H9 (cell line): ENCODE results near the gene DNHD1. TPM values are rescaled to one million over a fixed set of nuclear protein-coding genes. Genes with fewer than 3 reads are reported as not detected.

Experiments used
- DNase-seq: peaks from one replicate; pipeline ENCODE4 v3.0.0-alpha.2; 2017
- H2AFZ ChIP-seq: one replicate; pipeline ENCODE4 v1.6.1; 2013; ENCODE audit warnings: mild to moderate bottlenecking, low read length, control low read depth, moderate library complexity
- H2AK5ac ChIP-seq: 2 replicates; pipeline ENCODE4 v1.6.1; 2013; ENCODE audit warnings: low read length, control low read depth, mixed read lengths; ENCODE audit not compliant: insufficient read length
- H2BK120ac ChIP-seq: one replicate; pipeline ENCODE4 v1.6.1; 2013; ENCODE audit warnings: low read depth, mild to moderate bottlenecking, low read length, control low read depth, inconsistent platforms; ENCODE audit not compliant: poor library complexity, severe bottlenecking
- H2BK12ac ChIP-seq: 2 replicates; pipeline ENCODE4 v1.6.1; 2013; ENCODE audit warnings: low read length, control low read depth, mixed read lengths, low read depth; ENCODE audit not compliant: insufficient read length
- H2BK15ac ChIP-seq: 2 replicates; pipeline ENCODE4 v1.6.1; 2013; ENCODE audit warnings: low read depth, low read length, control low read depth
- H2BK20ac ChIP-seq: one replicate; pipeline ENCODE4 v1.6.1; 2013; ENCODE audit warnings: low read depth, mild to moderate bottlenecking, low read length, control low read depth, inconsistent platforms; ENCODE audit not compliant: poor library complexity, severe bottlenecking
- H2BK5ac ChIP-seq: 2 replicates; pipeline ENCODE4 v1.6.1; 2013; ENCODE audit warnings: low read length, control low read depth, mixed read lengths; ENCODE audit not compliant: insufficient read length
- H3K14ac ChIP-seq: 2 replicates; pipeline ENCODE4 v1.6.1; 2013; ENCODE audit warnings: low read length, control low read depth; ENCODE audit not compliant: insufficient read depth
- H3K18ac ChIP-seq: 2 replicates; pipeline ENCODE4 v1.6.1; 2013; ENCODE audit warnings: low read depth, mild to moderate bottlenecking, mixed read lengths, low read length, control low read depth; ENCODE audit not compliant: insufficient read length
- H3K23ac ChIP-seq: 2 replicates; pipeline ENCODE4 v1.6.1; 2013; ENCODE audit warnings: low read length, control low read depth, mixed read lengths, low read depth; ENCODE audit not compliant: insufficient read length
- H3K23me2 ChIP-seq: 2 replicates; pipeline ENCODE4 v1.6.1; 2013; ENCODE audit warnings: low read depth, mild to moderate bottlenecking, mixed read lengths, low read length, control low read depth; ENCODE audit not compliant: insufficient read length, poor library complexity, severe bottlenecking
- H3K27ac ChIP-seq: 2 replicates; pipeline ENCODE4 v1.5.1; 2013; ENCODE audit warnings: low read length, control low read depth, mixed read lengths, low read depth; ENCODE audit not compliant: insufficient read length
- H3K27me3 ChIP-seq: 2 replicates; pipeline ENCODE4 v1.6.1; 2013; ENCODE audit warnings: low read length, control low read depth, inconsistent platforms; ENCODE audit not compliant: insufficient read depth
- H3K4ac ChIP-seq: 2 replicates; pipeline ENCODE4 v1.6.1; 2013; ENCODE audit warnings: low read depth, mild to moderate bottlenecking, control low read depth, inconsistent platforms, low read length, moderate library complexity
- H3K4me1 ChIP-seq: 2 replicates; pipeline ENCODE4 v1.6.1; 2013; ENCODE audit warnings: low read length, control low read depth, inconsistent platforms; ENCODE audit not compliant: insufficient read depth
- H3K4me2 ChIP-seq: 2 replicates; pipeline ENCODE4 v1.6.1; 2013; ENCODE audit warnings: low read length, control low read depth, mixed read lengths; ENCODE audit not compliant: insufficient read length, insufficient read depth
- H3K56ac ChIP-seq: 2 replicates; pipeline ENCODE4 v1.6.1; 2013; ENCODE audit warnings: low read depth, mild to moderate bottlenecking, mixed read lengths, low read length, control low read depth; ENCODE audit not compliant: insufficient read length
- H3K79me1 ChIP-seq: 2 replicates; pipeline ENCODE4 v1.6.1; 2013; ENCODE audit warnings: low read depth, mild to moderate bottlenecking, moderate library complexity, low read length, control low read depth, inconsistent platforms; ENCODE audit not compliant: insufficient read depth, poor library complexity, severe bottlenecking
- H3K79me2 ChIP-seq: 2 replicates; pipeline ENCODE4 v1.6.1; 2013; ENCODE audit warnings: low read length, control low read depth, inconsistent platforms; ENCODE audit not compliant: insufficient read depth
- H3K9ac ChIP-seq: 2 replicates; pipeline ENCODE4 v1.6.1; 2013; ENCODE audit warnings: low read length, control low read depth, mixed read lengths; ENCODE audit not compliant: insufficient read length; ENCODE audit errors: extremely low read depth
- H3K9me3 ChIP-seq: one replicate; pipeline ENCODE4 v1.6.1; 2013; ENCODE audit warnings: low read depth, low read length, inconsistent platforms; ENCODE audit not compliant: control insufficient read depth
- H3T11ph ChIP-seq: one replicate; pipeline ENCODE4 v1.6.1; 2013; ENCODE audit warnings: mild to moderate bottlenecking, low read length, control low read depth, inconsistent platforms
- H4K20me1 ChIP-seq: one replicate; pipeline ENCODE4 v1.6.1; 2013; ENCODE audit not compliant: control insufficient read depth, insufficient read length, insufficient read depth
- H4K5ac ChIP-seq: 2 replicates; pipeline ENCODE4 v1.6.1; 2013; ENCODE audit warnings: low read depth, mild to moderate bottlenecking, mixed read lengths, low read length, control low read depth; ENCODE audit not compliant: insufficient read length
- H4K8ac ChIP-seq: replicated peaks from 2 replicates; pipeline ENCODE4 v1.6.1; 2013; ENCODE audit warnings: low read length, control low read depth, mixed read lengths, low read depth; ENCODE audit not compliant: insufficient read length
- H4K91ac ChIP-seq: 2 replicates; pipeline ENCODE4 v1.6.1; 2013; ENCODE audit warnings: low read depth, mild to moderate bottlenecking, moderate library complexity, mixed read lengths, low read length, control low read depth; ENCODE audit not compliant: insufficient read length
- H3K27ac Mint-ChIP-seq, 3 experiments: 2 replicates in 2 of 3; 3 replicates in 1 of 3; pipeline ENCODE4 v1.8.0; 2020 to 2021; ENCODE audit warnings: mixed read lengths in 3 of 3, mild to moderate bottlenecking in 1 of 3, moderate library complexity in 1 of 3
- H3K27me3 Mint-ChIP-seq: 2 replicates; pipeline ENCODE4 v1.8.0; 2021; ENCODE audit warnings: low read depth, mild to moderate bottlenecking, moderate library complexity, mixed read lengths
- H3K36me3 Mint-ChIP-seq, 3 experiments: 2 replicates in 2 of 3; 3 replicates in 1 of 3; pipeline ENCODE4 v1.8.0; 2020 to 2021; ENCODE audit warnings: low read depth in 3 of 3, mixed read lengths in 3 of 3; ENCODE audit not compliant: insufficient read depth in 1 of 3
- H3K4me1 Mint-ChIP-seq, 2 experiments: 2 replicates each; pipeline ENCODE4 v1.8.0; 2020; ENCODE audit warnings: mixed read lengths in 2 of 2
- H3K4me3 Mint-ChIP-seq, 2 experiments: 2 replicates in 1 of 2; 3 replicates in 1 of 2; pipeline ENCODE4 v1.8.0; 2020 to 2021; ENCODE audit warnings: mild to moderate bottlenecking in 2 of 2, mixed read lengths in 2 of 2, moderate library complexity in 1 of 2
- H3K9me3 Mint-ChIP-seq, 2 experiments: 2 replicates in 1 of 2; 3 replicates in 1 of 2; pipeline ENCODE4 v1.8.0; 2020; ENCODE audit warnings: mild to moderate bottlenecking in 2 of 2, mixed read lengths in 2 of 2, moderate library complexity in 1 of 2
- WGBS: extraction: QIAGEN DNeasy Blood & Tissue Kit; methylation state at CpG from one replicate; pipeline ENCODE4 v1.1.7; 2013; ENCODE audit warnings: missing lambda C conversion rate, low lambda C conversion rate, mixed read lengths; ENCODE audit not compliant: insufficient read length; ENCODE audit errors: extremely low coverage; 5-methylcytosine and 5-hydroxymethylcytosine counted together
- total RNA-seq: library from RNA; stranded (reverse); gene quantifications from 2 replicates; pipeline ENCODE4 v1.2.1, GENCODE V29; 2021
- TF ChIP-seq, protein P1 (sequence below): fragments of 200-600 bp; sonication (generic); conservative IDR thresholded peaks from 3 replicates; pipeline ENCODE4 v1.8.0; 2021; ENCODE audit warnings: antibody characterized with exemption, mild to moderate bottlenecking

The DNHD1 gene
- total RNA-seq, 1 experiment from 2014 or later, result 3.5 TPM

GRCh38 chr11:6598555-6598954, 101.5 kb downstream of the DNHD1 start:
- Histone ChIP-seq H2AFZ (no peak overlapping the region), H3K4me2 (no peak overlapping the region), H2AK5ac (no peak overlapping the region), H2BK5ac (no peak overlapping the region), H4K8ac (no peak overlapping the region), H3K23me2 (peaks cover 8% of the 10 kb centered on the region), H4K20me1 (no peaks in the 10 kb centered on the region), H3K23ac (no peak overlapping the region), H3K56ac (no peak overlapping the region), H3K4me1 (peaks cover 3% of the 10 kb centered on the region; the same call in 1 of the 2 replicates), H3K18ac (no peak overlapping the region), H3K79me2 (peaks cover 7% of the 10 kb centered on the region; the same call in 1 of the 2 replicates), H3K9ac (no peak overlapping the region), H3K14ac (no peak overlapping the region), H4K5ac (no peak overlapping the region), H3K4ac (no peak overlapping the region), H2BK120ac (no peak overlapping the region), H3K27ac (no peak overlapping the region), H2BK15ac (no peak overlapping the region), H3K9me3 (no peaks in the 10 kb centered on the region), H3K27me3 (no peaks in the 10 kb centered on the region), H2BK12ac (no peak overlapping the region), H3T11ph (no peak overlapping the region), H2BK20ac (no peak overlapping the region), H3K79me1 (no peaks in the 10 kb centered on the region), H4K91ac (no peak overlapping the region)
- Mint-ChIP-seq H3K27me3 (no peaks in the 10 kb centered on the region), H3K4me1 (peaks cover 0 to 6% of the 10 kb centered on the region in 2 experiments; a peak in 2 of 4 replicates), H3K4me3 (no peak overlapping the region), H3K9me3 (no peaks in the 10 kb centered on the region), H3K27ac (no peak overlapping the region), H3K36me3 (peaks cover 6 to 49% (median 25%) of the 10 kb centered on the region in 3 experiments; a peak in 6 of 7 replicates)
- no peak for DNase-seq
- WGBS, result no CpG with 5 or more reads among the region's 3 CpGs
- TF ChIP-seq, protein P1, sequence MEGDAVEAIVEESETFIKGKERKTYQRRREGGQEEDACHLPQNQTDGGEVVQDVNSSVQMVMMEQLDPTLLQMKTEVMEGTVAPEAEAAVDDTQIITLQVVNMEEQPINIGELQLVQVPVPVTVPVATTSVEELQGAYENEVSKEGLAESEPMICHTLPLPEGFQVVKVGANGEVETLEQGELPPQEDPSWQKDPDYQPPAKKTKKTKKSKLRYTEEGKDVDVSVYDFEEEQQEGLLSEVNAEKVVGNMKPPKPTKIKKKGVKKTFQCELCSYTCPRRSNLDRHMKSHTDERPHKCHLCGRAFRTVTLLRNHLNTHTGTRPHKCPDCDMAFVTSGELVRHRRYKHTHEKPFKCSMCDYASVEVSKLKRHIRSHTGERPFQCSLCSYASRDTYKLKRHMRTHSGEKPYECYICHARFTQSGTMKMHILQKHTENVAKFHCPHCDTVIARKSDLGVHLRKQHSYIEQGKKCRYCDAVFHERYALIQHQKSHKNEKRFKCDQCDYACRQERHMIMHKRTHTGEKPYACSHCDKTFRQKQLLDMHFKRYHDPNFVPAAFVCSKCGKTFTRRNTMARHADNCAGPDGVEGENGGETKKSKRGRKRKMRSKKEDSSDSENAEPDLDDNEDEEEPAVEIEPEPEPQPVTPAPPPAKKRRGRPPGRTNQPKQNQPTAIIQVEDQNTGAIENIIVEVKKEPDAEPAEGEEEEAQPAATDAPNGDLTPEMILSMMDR, result no peak
